ENCODE measurements around the gene SPTLC2.
"Not testable (repeated sequence)": the region's sequence is repeated elsewhere in the genome, so short reads cannot be mapped to it uniquely, and the experiment has no call there.

SPTLC2 gene, protein sequence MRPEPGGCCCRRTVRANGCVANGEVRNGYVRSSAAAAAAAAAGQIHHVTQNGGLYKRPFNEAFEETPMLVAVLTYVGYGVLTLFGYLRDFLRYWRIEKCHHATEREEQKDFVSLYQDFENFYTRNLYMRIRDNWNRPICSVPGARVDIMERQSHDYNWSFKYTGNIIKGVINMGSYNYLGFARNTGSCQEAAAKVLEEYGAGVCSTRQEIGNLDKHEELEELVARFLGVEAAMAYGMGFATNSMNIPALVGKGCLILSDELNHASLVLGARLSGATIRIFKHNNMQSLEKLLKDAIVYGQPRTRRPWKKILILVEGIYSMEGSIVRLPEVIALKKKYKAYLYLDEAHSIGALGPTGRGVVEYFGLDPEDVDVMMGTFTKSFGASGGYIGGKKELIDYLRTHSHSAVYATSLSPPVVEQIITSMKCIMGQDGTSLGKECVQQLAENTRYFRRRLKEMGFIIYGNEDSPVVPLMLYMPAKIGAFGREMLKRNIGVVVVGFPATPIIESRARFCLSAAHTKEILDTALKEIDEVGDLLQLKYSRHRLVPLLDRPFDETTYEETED

DNA sequence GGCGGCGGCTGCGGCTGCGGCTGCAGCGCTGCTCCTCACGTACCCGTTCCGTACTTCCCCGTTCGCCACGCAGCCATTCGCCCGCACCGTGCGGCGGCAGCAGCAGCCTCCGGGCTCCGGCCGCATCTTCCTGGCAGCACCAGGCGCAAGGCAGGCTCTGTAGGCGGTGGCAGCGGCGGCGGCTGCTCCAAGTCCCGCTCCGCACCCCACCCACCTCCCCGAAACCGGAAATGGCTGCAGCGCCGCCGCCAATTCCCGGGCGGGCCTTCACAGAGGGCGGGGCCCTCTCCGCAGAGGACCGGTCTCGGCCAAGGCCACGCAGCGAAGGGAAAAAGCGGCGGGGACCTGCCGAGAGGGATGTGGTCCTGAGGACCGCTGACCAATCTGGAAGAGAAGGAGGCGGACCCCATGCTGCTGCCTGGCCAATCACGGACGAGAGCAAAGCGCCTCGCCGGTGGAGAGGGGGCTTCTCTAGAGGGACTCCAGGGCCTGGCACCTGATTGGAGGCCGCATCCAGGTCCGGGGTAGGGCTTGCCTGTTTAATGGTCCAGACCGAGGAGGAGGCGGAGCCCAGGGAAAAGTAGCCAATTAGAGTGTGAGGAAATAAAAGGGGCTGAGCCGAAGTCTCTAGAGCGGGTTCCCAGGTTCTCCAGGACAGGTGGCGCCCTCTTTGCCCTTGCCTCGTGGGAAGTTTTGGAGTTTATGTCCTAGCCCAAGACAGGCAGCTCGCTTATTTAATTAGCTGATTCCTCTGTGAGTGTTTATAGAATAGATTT, at the start of gene SPTLC2:
Gene SPTLC2 (minus strand): TSS at position 184 of the 776 bp plus-strand sequence. CDS start 58 bp downstream, at position 126.
- peak; percentile 99 for DNase-seq

DNA sequence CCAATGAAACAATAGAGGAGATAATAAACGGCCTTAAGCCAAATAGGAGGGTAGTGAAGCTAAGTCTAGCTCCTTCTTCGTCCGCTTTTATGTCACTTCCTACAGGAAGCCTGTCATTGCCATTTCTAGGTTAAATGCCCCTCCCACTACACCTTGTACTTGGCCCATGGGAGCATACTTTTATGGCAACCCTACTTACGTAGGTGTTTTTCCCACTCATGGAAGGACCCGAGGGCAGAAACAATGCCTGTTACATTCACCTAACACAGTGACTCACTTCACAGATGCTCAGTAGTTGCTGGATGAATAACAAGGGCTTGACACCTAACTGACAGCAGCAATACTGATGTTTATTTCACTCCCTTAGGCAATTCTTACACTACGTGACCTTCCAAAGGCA, 46.9 kb upstream of the SPTLC2 start:
- no peak for DNase-seq

DNA sequence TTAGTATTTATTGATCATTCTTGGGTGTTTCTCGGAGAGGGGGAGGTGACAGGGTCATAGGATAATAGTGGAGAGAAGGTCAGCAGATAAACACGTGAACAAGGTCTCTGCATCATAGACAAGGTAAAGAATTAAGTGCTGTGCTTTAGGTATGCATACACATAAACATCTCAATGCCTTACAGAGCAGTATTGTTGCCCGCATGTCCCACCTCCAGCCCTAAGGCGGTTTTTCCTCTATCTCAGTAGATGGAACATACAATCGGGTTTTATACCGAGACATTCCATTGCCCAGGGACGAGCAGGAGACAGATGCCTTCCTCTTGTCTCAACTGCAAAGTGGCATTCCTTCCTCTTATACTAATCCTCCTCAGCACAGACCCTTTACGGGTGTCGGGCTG, 45.1 kb upstream of the SPTLC2 start:
- not testable (repeated sequence) for DNase-seq

- DNase-seq: peak; percentile 91
Observed at GRCh38 chr14:77660754-77661153, 44.3 kb upstream of the SPTLC2 start.

GRCh38 chr14:77659831-77660230, 43.4 kb upstream of the SPTLC2 start:
- DNase-seq: no peak

DNA sequence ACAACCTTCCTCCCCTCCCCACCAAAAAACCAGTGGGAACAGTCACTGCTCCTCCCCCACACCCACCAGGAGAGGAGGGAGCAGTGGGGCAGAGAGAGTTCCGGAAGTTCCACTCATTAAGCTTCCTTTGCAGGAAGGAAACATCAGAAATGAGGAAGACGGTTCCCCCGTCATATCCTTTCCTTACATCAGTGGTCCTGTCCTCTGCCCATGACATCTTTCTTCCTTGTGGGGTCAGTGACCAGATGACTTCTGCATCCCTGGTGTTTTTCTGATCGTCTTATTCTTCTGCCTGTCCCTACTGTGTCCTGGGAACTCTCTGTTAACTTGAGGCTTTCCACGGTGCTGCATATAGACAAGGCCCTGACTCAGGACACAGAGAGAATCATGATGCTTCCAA, 40.8 kb upstream of the SPTLC2 start:
- no peak for DNase-seq

- peak; percentile 86 for DNase-seq
Observed at GRCh38 chr14:77654001-77654441, 37.6 kb upstream of the SPTLC2 start.

DNA sequence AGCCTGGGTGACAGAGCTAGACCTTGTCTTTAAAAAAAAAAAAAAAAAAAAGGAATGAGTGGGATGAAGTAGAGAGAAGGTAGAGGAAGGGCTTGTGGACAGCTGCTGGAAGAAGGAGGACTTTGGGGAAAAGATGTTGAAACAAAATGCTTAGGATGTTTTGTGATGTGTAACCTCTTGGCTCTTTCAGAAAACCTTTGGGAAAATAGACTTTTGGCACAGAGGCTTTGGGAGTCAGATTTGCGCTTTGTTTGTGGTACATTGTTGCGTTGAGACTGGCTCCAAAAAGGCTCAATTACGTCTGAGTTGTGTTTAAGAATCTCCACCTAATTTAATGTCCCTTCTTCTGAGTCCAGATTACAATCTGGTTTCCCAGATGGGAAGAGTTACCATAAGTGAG, 32.9 kb upstream of the SPTLC2 start:
- DNase-seq: no peak

DNA sequence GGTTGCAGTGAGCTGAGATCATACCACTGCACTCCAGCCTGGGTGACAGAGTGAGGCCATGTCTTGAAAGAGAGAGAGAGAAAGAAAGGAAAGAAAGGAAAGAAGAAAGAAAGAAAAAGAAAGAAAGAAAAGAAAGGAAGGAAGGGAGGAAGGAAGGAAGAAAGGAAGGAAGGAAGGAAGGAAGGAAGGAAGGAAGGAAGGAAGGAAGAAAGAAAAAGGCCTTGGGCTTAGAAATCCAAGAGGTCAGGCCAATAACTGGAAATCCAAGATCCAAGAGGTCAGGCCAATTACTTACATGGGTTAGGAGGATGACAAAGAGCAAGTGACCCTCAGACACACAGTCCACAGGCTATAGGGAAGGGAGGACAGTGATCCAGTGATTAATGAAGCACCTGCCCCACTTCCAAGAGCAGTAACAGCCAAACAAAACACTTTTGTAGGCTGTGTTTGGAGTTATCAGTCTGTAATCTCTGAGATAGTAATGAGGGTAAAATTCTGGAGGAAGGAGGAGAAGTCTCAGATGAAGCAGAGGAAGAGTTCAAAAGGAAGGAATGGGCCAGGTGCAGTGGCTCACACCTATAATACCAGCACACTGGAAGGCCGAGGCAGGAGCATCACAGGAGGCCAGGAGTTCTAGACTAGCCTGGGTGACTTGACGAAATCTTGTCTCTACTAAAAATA, 32.2 kb upstream of the SPTLC2 start:
- no peak for DNase-seq

DNA sequence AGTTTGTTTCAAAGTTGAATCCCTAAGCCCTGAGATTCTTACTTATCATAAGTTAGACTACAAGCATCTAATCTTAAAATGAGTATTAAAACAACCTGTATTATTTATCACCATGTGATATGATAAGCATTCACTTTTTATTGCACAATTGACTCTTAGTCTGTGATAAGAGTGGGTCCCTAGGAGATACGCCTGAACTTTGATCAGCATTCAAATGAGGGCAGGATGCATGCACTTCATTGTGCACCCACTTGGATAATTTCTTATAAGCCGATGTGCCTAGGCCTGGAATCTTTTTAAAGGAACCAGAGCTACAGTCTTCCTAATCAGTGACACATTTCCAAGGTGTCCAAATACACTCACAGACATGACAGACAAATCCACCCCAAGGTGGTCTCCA, 31.4 kb upstream of the SPTLC2 start:
- no peak for DNase-seq

- DNase-seq: no peak
Observed at GRCh38 chr14:77646907-77647306, 30.5 kb upstream of the SPTLC2 start.

GRCh38 chr14:77645520-77646230, 29.2 kb upstream of the SPTLC2 start:
- DNase-seq: no peak

DNA sequence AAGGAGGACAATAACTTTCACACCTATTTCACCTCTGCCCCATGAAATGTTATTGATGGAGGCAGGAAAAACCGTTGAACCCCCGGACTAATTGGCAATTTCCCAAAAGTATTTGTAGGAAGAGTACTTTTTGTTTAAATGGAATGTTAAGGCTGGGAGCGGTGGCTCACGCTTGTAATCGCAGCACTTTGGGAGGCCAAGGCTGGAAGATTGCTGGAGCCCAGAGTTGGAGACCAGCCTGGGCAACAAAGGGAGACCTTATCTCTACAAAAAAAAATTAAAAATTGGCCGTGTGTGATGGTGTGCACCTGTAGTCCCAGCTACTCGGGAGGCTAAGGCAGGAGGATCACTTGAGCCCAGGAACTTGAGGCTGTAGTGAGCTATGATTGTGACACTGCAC, 26.0 kb upstream of the SPTLC2 start:
- DNase-seq: no peak

DNA sequence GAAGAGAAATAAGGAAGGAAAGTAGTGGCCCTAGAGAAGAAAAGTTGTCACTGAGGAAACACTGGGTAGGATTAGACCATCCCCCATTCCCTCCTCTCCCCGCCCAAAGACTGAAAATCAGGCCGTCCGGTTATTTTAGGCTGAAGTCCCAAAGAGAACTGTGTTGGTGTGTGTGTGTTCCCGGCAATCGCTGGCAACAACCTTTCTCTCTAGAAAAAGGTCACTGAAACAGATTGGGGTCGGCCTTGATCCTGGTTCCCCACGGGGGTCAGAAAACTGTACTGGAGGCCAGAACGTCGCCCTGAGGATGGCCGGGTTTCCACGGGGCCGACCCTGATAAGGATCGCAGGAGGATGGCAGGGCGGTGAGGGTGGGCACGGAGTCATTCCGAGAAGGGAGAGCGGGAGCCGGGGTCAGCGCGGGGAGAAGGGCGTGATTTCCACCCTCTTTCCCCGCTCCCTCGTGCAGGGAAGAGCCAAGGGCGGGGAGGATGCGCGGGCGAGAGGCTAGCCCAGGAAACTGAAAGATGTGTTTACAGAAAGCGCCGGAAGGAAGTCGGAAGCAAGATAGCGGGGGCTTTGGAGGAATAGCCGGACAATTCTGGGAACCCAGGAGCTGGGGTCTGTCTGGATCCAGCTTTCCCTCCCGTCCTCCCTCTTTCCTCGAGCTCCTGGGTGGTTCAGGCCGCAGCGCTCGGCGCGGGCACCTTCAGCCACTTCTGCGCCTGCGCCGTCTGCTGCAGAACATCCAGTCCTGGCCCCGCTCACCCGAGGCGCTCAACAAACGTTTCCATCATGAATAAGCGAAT, 25.3 kb upstream of the SPTLC2 start:
- no peak for DNase-seq

DNA sequence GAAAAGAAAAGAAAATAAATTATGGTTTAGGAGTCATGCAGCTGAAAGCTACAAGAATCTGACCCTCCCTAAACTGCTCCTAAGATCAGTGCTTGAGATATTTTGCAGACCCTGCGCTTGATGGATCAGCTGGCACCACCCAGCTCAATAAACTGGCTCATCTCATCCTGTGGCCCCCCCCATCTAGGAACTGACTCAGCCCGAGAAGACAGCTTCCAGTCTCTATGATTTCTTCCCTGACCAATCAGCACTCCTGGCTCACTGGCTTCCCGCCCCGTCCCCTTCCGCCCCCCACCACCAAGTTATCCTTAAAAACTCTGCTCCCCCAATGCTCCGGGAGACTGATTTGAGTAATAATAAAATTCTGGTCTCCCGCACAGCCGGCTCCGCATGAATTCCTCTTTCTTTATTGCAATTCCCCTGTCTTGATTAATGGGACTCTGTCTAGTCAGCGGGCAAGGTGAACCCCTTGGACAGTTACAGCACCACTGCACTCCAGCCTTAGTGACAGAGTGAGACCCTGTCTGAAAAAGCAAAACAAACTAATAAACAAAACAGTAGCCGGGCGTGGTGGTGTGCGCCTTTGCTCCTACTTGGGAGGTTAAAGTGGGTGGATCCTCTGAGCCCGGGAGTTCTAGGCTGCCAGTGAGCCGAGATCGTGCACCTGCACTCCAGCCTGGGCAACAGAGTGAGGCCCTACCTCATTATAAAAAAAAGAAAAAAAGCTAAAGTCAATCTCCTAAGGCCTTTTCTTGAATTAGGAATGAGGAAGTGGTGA, 24.5 kb upstream of the SPTLC2 start:
- no peak for DNase-seq

- no peak for DNase-seq
Observed at GRCh38 chr14:77638771-77639171, 22.3 kb upstream of the SPTLC2 start.

- not testable (repeated sequence) for DNase-seq
Observed at GRCh38 chr14:77635869-77636268, 19.4 kb upstream of the SPTLC2 start.

DNA sequence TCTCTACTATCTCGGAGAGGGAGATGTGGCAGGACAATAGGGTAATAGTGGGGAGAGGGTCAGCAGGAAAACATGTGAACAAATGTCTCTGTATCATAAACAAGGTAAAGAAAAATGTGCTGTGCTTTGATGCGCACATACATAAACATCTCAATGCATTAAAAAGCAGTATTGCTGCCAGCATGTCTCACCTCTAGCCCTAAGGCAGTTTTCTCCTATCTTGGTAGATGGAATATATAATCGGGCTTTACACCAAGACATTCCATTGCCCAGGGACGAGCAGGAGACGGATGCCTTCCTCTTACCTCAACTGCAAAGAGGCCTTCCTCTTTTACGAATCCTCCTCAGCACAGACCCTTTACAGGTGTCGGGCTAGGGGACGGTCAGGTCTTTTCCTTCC, 19.0 kb upstream of the SPTLC2 start:
- DNase-seq: not testable (repeated sequence)

DNA sequence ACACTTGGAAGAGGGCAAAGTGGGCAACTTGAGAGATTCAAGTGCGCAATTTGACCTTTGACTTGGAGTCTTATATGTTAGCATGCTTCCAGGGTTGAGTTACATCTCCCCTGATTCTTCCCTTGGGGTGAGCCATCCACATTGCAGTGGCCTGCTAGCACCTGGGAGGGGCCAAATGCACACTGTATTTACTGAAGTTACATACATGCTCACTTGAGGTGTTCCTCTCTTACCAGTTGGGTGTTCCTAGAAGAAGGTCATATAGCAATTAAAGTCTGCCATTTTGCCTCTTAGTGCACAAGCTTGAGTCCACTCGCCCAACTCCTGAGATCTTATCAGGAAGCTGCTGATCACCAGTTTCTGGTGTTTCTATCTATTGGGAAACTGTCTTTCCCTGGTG, 13.7 kb upstream of the SPTLC2 start:
- DNase-seq: no peak

DNA sequence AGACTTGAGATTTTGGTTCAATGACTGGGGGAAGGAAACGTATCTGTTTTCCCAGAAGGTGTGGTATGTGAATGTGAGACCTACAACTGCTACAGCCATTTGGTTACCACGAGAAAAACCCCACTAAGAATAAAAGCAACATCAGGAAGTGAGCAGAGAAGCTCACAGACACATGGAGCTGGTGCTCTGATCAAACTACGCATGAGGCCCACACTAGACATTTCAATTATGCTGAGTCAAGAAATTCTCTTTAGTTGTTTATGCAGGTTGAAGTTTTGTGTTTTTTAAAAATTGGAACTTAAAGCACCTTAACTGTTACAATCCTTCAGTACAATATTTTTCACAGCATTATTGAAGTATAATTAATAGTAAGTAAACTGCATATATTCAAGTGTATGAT, 8.9 kb upstream of the SPTLC2 start:
- no peak for DNase-seq

DNA sequence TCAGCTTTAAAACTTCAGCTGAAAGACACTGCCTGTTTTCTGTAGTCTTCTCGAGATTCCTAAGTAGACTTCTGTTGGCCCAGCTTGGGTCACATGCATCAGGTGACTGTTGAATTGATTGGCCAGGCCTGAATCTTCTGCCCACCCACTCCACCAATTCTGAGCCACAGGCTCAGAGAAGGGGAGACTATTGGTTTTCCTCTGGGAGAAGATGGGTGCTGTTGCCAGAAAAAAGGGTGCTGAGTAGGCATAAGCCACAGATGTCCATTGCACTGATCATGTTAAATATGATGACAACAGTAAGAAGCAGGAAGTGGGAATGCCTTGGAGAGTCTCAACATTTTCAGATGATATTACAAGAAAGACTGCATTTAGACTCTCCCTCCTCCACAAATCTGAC, 6.8 kb upstream of the SPTLC2 start:
- no peak for DNase-seq
